NCI-H1417 (cell line): Measurements from ENCODE around the gene ALPG.
"Not testable (repeated sequence)": the region's sequence is repeated elsewhere in the genome, so short reads cannot be mapped to it uniquely, and the experiment has no call there.

Source experiments
- DNase-seq, 3 experiments: peaks; one replicate each; lab custom pipeline; 2025; lab: John Stamatoyannopoulos, UW

ALPG gene

DNA sequence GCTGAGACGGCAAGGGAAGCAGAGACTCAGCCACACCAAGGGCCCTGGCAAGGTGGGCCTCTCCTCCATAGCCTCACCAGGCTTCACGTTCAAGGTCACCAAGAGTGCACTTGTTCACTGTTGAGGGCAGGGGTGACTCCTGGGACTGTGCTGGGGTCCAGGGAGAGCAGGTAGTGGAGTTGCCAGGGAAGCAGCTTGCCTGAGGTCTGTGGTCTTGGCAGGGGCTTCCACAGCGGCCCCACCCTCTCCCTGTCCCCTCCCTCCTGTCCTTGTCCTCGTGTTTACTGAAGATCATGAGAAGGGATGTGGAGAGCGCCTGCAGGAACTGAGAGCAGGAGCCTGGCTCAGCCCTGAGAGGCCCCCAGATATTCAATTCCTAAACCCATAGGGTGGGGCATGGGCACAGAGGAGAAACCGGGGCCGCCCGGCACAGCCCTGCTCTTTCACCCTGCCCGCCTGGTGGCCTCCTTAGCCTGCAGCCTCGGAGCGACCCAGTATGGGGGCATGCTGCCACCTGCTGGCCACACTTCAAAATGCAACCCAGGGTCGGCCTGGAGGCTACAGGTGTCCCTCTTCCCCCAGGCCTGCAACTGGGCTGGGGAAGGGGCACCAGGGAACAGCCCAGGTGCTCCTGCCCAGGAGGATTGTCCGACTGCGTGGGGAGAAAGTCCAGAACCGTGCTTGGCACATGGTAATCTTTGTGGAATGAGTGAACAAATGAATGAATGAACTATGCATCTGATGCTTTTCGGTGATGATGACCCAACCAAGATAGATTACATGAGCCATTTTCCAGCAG, 33.8 kb downstream of the ALPG start:
- DNase-seq = peak; percentile 55 to 82 (median 66)

DNA sequence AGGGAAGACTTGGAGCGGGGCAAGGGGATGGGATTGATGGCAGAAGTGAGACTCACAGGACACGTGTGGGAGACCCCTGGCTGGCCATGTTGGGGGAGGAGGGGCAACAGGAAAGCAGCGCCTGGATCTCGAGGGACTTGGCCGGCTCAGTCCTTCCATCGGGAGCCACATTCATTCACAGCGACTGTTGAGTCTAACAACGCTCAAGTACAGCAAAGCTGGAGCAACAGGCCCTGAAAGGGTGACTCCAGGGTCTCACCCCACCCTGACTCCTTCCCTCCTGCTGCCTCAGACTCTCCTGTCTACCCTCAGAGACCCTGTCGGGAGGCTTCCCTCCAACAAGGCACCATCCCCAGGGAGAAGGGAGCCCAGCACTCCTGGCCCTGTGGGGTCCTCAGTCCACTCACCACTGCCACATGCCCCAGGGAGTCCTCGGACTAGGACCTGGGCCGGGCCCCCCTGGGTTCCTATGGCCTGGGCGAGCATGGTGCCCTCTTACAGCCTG, 34.6 kb downstream of the ALPG start:
- no peak for DNase-seq

DNA sequence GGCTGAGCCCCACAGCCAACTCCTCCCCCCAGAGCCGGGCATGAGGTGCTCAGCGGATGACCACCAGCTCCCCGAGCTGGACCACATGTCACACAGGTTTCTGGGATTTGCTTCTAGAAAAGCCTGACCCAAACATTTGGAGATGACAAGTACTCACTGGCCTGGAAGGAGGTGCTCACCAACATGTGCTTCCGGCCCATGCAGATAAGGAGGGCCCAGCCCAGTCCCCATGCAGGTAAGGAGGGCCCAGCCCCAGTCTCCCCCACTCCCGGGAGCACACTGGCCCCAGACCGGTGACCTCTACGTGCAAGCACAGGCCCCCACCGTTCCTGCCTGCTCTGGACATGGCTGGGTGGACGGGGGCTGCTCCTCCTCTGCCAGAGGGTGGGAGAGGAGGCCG, 35.3 kb downstream of the ALPG start:
- not testable (repeated sequence) for DNase-seq

DNA sequence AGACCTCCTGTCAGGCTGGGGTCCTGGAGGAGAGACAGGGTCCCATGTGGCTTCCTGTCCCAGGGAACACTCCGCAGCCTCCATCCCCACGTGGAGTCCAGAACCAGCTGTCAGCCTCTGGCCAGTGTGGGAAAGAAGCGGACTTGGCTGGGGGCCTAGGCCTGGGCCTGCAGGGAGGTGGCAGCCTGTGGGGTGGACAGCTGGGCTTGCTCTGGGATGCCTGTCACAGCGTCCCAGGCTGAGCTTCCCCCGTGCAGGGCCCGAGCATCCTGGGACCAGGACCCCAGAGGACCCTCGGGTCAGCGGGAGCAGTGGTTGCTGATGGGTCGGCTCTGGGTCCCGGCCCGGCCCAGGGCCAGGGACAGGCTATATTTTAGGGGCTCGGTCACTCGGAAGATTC, 35.8 kb downstream of the ALPG start:
- DNase-seq = not testable (repeated sequence)

DNA sequence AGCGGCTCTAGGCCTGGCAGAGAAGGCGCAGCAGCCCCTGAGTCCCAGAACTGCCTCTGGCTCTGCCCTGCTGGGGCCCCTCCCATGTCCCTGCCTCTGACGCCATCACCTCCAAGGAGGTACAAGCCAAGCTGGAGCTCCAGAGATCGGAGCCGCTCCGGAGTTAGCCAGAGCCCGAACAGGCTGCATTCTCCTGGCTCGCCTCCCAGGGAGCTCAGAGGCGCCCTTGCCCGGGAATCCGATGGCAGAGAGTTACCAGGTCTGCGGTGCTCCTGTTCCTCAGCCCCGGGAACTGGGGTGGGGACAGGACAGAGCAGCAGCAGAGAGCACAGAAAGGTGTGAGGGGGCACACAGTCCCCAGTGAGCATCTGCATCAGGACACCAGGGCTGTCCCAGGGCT, 36.4 kb downstream of the ALPG start:
- DNase-seq = not testable (repeated sequence)

DNA sequence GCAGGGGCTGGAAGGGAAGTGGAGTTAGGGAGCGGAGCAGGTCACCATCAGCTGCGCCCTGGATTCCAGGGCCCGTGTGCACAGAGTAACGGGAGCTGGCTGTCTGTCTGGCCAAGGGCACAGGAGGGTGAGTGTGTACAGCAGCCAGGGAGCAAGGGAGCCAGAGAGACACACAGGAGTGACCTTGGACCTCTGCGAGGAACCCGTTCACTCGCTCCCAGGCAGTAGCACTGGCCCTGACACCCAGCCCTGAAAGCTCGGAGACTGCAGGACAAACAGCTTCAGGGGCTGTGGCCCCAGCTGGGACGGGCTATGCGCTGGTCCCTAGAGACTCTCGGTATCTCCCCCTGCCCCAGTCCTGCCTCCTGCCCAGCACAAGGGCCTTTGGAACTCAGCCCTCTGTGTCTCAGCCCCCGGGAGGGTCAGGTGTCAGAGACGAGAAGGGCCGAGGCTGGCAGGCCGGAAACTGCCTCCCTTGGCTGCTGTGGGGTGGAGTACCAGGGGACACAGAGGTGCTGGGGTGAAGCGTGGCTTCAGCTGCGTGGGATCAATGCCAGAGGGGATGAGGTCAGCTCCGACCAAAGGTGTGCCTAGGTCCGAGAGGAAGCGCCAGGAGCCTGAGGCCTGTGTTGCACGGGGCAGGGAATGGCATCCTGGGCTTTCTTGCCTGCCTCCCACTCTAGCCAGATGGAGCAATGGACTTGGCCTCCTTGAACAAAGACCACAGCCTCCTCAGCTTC, 37.2 kb downstream of the ALPG start:
- DNase-seq = not testable (repeated sequence)

DNA sequence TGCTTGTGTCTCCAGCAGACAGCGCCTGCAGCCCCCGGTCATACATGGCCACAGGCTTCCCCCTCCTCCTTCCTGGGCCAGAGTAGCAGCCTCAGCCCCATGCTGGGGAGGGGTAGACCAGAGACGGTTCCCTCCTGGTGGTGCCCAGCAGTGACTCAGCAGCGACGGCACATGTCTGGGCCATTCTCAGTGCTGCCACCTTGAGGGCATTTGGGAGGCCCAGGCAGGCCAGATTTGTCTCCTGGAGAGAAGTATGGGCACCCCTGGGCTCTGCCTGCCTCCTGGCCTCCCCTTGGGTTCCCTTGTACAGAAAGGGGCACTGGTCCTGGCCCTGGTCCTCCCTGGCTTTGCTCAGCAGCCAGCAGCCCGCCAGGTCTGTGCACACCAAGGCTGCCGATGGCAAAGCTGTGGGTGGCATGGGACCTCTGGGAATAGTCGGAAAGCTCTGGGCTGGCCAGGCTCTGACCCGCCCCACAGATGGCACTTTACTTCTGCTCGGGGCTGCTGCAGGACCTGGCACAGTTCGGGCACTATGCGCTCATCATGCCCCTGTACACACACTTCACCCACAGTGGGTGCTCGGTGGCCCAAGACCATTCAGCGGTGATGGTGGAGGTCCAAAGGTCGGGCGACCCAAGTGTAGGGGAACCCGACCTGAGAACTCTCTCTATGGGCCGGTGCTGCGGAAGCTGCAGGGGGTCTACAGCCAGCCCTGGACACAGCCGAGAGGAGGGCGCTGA, 37.9 kb downstream of the ALPG start:
- peak in 1 of 3 experiments; percentile 19 for DNase-seq

DNA sequence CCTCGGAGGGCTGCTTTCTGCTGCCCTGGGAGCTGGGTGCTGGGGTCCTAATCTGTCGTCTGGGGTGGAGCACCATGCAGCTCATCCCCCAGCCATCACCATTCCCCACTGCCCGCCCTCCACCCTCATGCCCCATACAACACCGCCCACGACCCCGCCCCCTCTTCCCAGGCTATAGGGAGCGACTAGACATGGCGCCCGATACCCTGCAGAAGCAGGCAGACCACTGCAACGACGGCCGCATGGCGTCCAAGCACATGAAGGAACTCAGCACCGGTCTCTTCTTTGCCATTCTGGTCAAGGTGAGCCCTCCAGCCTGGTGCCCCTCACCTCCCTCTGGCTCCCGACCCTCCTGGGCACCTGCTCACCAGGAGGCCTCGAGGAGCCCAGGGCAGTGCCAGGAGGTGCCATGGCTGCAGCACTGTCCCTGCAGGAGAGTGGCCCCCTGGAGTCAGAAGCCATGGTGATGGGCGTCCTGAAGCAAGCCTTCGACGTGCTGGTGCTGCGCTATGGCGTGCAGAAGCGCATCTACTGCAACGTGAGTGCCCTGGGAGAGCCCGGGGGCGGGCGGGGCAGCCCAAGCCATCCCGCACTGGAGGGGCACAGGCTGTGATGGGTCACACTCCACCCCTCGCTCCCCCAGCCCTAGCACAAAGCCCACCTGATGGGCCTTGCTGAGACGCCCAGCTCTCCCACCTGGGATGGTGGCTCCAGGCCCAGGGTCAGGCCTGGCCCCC, 38.7 kb downstream of the ALPG start:
- not testable (repeated sequence) for DNase-seq

DNA sequence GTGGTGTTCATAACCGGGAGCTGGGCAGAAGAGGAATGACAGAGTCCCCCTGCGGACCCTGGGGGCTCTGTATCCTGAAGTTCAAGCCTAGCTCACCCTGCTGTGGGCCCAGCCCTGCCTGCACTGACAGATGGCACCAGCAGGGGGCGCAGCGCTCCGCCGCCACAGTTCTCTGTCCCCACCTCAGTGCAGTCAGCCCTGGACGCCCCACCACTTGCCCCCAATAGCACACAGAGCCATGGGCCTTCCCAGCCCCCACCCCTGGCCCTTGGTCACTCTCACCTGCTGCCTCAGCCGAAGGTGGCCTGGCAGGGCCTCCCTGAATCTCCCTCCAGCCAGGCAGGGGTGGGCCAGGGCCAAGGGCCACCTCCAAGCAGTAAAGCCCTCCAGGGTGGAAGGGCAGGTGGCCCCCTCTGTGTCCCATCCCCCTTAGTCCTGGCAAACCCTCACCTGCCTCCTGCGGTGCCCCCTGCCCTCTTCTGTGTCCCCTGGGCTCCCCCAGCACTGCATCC, 39.7 kb downstream of the ALPG start:
- peak in 1 of 3 experiments; percentile 10 for DNase-seq

DNA sequence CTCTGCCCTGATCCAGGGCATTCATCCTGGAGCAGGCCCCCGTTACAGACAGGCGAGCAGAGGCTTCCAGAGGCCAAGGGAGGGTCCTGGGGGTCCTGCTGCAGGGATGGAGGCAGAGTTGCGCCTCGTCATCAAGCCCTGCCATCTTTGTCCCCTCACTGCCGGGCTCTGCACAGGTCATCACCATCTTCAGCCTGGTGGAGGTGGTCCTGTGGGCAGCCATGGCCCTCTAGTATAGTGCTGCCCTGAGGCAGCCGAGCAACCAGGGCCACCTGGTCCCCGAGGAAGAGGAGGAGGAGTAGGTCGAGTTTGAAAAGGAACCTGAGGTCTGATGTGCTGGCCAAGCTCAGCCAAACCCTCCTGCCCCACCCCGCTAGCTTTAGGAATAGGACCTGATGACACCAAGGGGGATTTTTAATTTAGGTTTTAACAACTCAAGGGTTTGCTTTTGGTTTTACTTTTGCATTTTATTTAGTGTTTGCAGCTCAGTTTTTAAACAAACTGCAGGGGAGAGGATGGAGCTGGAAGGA, 40.5 kb downstream of the ALPG start:
- DNase-seq = no peak

DNA sequence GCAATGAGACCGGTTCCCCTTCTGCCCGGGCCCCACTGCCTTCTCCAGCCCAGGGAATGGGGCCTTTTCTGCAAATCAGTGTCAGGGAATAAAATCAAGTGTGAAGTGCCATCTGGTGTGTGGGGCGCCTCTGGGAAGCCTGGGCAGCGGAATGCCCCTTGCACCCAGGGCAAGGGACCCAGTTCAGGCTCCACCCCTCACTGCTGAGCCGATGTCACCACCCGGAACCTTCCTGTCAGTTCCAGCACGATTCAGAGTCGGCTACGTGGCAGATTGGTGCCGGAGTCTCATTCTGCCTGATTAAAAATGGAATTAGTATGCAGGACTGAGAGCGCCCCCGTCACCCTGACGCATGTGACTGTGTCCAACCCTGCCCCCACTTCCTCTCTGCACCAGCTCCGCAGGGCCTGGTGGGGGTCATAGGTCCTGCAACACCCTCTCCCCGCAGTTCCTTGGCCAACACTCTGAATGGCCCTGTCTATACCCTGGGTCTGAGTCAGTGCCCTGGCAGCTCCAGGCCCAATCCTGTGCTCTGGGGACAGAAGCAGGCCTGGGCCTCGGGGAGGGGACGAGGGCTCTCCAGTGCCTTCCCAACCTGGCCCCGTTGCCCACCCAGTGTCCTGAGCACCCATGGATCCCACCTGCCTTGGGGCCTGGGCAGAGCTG, 41.1 kb downstream of the ALPG start:
- no peak for DNase-seq

DNA sequence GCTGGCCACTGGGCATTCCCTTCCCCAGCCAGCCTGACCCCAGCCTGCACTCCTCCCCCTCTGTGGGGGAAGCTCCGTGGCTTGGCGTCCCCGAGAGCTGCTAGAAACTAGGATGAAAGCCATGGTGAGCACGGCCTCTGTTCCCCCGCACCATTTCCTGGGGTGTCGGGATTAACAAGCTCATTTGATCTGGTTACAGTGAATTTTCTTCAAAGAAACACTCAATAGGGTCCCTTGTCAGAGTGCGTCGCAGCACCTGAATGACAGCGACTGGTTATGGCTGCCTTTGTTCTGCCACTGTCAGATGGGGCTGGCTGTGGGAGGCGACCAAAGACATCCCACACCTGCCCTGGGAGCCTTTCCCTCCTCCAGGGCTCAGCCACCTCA, 41.7 kb downstream of the ALPG start:
- DNase-seq = peak in 1 of 3 experiments; percentile 19

DNA sequence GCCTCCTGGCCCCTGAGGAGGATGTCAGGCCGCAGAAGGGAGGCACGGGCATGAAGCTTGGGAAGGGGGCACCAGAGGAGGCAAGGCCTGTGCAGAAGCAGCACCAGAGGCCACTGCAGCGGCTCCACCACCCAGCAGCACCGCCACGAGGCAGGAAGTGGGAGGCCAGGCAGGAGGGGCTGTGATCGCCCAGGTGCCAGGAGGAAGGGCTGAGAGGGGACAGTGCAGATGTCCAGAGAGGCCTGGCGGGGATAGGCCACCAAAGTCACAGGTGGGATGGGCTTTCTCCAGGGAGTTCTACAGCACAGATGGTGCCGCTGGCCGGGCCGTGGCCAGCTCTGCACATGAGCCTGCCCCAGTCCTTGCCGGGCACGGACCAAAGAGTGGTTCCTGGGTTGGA, 43.3 kb downstream of the ALPG start:
- DNase-seq = no peak

DNA sequence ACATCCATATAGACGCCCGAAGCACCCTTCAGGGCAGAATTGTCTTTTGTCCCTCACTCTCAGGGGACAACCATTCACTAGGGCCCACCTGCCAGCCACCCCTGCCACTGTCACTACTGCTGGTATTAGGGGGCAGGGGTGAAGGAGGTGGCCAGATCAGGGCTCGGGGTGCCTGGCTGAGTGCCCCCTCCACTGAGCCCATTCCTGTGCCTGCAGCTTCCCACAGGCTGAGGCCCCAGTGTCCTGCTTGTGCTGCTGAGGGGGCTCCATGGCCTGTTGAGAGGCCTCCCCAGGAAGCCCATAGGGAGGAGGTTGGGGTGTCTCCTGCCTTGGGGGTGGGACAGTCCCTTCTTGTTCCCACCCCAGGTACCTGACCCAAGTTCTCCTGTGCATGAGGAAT, 45.0 kb downstream of the ALPG start:
- DNase-seq = not testable (repeated sequence)

DNA sequence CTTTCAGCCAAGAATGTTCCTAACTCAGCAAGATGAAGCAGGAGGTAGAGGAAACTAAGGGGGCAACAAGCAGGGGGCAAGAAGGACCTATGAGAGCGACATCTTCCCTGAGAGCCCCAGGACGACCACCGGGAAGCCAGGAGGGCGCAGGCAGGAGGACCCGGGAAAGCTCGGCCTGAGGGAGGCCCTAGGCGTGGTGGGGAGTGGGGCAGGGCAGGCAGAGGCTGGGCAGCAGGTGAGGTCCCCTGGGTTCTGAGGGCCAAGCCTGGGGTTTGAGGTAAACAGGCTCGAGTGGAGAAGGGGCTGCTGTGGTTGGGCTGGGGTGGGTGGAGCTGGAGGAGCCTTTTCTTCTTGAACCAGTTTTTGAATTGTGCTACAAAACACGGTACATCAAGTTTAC, 48.0 kb downstream of the ALPG start:
- DNase-seq = no peak

DNA sequence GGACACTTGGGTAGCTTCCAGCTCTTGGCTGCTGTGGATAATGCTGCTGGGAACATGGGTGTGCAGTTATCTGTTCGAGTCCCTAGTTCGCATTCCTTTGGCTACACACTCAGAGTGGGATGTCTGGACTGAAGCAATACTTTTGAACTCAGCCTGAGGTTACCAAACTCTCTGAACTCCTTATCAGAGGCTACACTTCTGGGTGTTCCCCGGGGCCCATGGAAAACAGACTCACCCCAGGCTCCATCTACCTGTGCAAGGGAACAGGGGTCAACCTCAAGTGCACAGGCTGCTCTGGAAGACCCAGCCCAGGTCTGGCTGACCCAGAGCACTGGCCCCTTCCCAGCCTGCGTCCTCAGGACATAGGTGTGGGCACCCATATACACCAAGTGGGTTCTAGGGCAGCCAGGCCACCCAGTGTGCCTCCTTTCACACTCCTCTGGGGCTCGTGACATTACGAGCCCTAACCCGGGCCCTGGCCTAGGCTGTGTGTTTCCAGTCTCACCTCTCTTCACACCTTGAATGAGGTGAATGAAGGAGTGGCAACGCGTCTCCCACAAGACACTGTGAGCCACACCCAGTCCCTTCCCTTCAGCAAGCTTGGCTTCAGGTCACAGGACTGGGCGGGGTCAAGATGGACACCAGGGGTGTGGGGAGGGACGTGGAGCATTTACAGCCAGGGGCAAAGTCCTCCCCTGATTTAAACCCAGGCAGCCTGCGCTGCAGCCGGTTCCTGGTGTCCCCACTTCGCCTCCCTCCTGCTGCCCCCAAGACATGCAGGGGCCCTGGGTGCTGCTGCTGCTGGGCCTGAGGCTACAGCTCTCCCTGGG, 49.0 kb downstream of the ALPG start, which contains the start of gene ALPI:
Gene ALPI, plus strand, starts transcription at position 728 of the 830 bp plus-strand sequence. Its CDS starts 47 bp downstream, at position 775.
- no peak for DNase-seq

DNA sequence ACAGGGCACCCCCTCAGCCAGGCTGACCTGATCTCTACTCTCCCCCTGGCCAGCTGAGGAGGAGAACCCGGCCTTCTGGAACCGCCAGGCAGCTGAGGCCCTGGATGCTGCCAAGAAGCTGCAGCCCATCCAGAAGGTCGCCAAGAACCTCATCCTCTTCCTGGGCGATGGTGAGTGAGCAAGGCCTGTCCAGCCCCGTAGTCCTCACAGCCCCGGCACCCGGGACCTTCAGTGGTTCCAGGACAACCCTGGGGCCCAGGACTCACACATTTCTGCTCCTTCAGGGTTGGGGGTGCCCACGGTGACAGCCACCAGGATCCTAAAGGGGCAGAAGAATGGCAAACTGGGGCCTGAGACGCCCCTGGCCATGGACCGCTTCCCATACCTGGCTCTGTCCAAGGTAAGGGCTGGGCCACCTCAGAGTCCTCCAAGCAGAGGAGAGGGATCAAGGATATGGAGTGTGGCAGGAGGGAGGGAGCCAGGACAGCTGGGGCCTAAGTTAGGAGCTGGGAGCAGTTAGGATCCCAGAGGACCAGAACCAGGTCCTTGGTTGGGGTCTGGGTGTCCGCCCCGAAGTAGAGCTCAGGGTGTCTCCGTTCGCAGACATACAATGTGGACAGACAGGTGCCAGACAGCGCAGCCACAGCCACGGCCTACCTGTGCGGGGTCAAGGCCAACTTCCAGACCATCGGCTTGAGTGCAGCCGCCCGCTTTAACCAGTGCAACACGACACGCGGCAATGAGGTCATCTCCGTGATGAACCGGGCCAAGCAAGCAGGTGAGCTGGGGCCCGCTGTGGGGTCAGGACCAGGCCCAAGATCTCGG, 49.9 kb downstream of the ALPG start:
- no peak for DNase-seq

DNA sequence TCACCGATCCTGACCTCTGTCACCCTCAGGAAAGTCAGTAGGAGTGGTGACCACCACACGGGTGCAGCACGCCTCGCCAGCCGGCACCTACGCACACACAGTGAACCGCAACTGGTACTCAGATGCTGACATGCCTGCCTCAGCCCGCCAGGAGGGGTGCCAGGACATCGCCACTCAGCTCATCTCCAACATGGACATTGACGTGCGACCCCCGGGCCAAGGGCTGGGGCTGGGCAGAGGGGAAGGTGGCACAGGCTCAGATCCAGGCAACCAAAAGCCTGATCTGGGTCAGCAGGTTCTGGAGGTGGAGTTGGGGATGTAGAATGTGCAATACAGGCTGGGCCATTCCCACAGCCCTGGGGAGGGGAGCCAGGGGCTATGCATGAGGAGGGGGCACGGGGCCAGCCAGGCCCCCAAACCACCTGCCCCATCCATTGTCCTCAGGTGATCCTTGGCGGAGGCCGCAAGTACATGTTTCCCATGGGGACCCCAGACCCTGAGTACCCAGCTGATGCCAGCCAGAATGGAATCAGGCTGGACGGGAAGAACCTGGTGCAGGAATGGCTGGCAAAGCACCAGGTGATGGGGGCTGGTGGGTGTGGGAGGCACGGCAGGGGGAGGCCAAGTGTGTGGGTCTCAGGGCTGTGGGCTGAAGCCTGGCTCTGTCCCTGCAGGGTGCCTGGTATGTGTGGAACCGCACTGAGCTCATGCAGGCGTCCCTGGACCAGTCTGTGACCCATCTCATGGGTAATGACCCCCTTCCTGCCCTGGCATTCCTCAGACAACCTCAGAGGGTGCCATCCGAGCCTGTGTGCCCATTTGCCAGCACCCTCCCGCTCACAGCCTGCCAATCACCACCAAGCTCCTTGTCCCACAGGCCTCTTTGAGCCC, 50.7 kb downstream of the ALPG start:
- DNase-seq = no peak
